ENCODE data around the gene XPNPEP2. TPM values are rescaled to one million over a fixed set of nuclear protein-coding genes. Genes with fewer than 3 reads are reported as not detected.

The XPNPEP2 gene
- total RNA-seq, 1 experiment from 2014 or later, result not detected

- Histone ChIP-seq H3K27me3 (ENCODE audit: low read length) (no peaks in the 10 kb centered on the region), H3K9me3 (ENCODE audit: low read length) (no peaks in the 10 kb centered on the region), H3K4me2 (ENCODE audit: low read length) (no peak overlapping the region), H3K4me3 (ENCODE audit: low read length) (no peak overlapping the region), H3K4me1 (ENCODE audit: insufficient read depth, low read length) (no peaks in the 10 kb centered on the region), H3K36me3 (ENCODE audit: low read depth, low read length) (no peaks in the 10 kb centered on the region), H4K20me1 (ENCODE audit: low read length) (no peaks in the 10 kb centered on the region), H3K9ac (ENCODE audit: low read length) (no peak overlapping the region), H3K79me2 (ENCODE audit: low read length) (no peaks in the 10 kb centered on the region), H3F3A (ENCODE audit: low read length, unreplicated experiment) (no peaks in the 10 kb centered on the region), H2AFZ (ENCODE audit: low read length) (no peak overlapping the region), H3K27ac (ENCODE audit: low read length) (no peak overlapping the region), H3K9me2 (replicated peaks; ENCODE audit: low read length) (no peaks in the 10 kb centered on the region)
- no peak for TF ChIP-seq EZH2phosphoT487 (IDR thresholded peaks at IDR 0.05; ENCODE audit: borderline replicate concordance, low read length)
- TF ChIP-seq, protein P1, sequence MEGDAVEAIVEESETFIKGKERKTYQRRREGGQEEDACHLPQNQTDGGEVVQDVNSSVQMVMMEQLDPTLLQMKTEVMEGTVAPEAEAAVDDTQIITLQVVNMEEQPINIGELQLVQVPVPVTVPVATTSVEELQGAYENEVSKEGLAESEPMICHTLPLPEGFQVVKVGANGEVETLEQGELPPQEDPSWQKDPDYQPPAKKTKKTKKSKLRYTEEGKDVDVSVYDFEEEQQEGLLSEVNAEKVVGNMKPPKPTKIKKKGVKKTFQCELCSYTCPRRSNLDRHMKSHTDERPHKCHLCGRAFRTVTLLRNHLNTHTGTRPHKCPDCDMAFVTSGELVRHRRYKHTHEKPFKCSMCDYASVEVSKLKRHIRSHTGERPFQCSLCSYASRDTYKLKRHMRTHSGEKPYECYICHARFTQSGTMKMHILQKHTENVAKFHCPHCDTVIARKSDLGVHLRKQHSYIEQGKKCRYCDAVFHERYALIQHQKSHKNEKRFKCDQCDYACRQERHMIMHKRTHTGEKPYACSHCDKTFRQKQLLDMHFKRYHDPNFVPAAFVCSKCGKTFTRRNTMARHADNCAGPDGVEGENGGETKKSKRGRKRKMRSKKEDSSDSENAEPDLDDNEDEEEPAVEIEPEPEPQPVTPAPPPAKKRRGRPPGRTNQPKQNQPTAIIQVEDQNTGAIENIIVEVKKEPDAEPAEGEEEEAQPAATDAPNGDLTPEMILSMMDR (conservative IDR thresholded peaks at IDR 0.05; ENCODE audit: low read depth, low read length), result no peak
- no peak for TF ChIP-seq EZH2 (IDR thresholded peaks at IDR 0.05; ENCODE audit: low read length, unreplicated experiment)
- CTCF ChIA-PET, result no interaction called here
- no TSS peak for BruUV-seq (replicated peaks)
- POLR2A ChIA-PET (ENCODE audit: unreplicated experiment), result no interaction called here
- DNase-seq, result no peak
- no peak for ATAC-seq
- intact Hi-C loops (cut with micrococcal nuclease), result no loop called here
These were observed 22.8 kb downstream of the XPNPEP2 start for GRCh38 chrX:129761596-129761995.

GRCh38 chrX:129762448-129762847 is 23.7 kb downstream of the XPNPEP2 start:
- intact Hi-C loops (cut with micrococcal nuclease), result no loop called here
- H3K9me3 ChIP-seq (ENCODE audit: low read length), result no peaks in the 10 kb centered on the region
- no peak overlapping the region for H3K4me2 ChIP-seq (ENCODE audit: low read length)
- H4K20me1 ChIP-seq (ENCODE audit: low read length), result no peaks in the 10 kb centered on the region
- BruUV-seq (replicated peaks), result no TSS peak
- TF ChIP-seq, protein P1 (conservative IDR thresholded peaks at IDR 0.05; ENCODE audit: low read depth, low read length), result no peak
- TF ChIP-seq EZH2phosphoT487 (IDR thresholded peaks at IDR 0.05; ENCODE audit: borderline replicate concordance, low read length), result no peak
- no peak for TF ChIP-seq EZH2 (IDR thresholded peaks at IDR 0.05; ENCODE audit: low read length, unreplicated experiment)
- no peak overlapping the region for H3K27ac ChIP-seq (ENCODE audit: low read length)
- CTCF ChIA-PET, result no interaction called here
- H3F3A ChIP-seq (ENCODE audit: low read length, unreplicated experiment), result no peaks in the 10 kb centered on the region
- no peaks in the 10 kb centered on the region for H3K4me1 ChIP-seq (ENCODE audit: insufficient read depth, low read length)
- no peak overlapping the region for H3K9ac ChIP-seq (ENCODE audit: low read length)
- ATAC-seq (no peak), DNase-seq (no peak)
- H3K36me3 ChIP-seq (ENCODE audit: low read depth, low read length), result no peaks in the 10 kb centered on the region
- H3K79me2 ChIP-seq (ENCODE audit: low read length), result no peaks in the 10 kb centered on the region
- no peaks in the 10 kb centered on the region for H3K27me3 ChIP-seq (ENCODE audit: low read length)
- no peak overlapping the region for H2AFZ ChIP-seq (ENCODE audit: low read length)
- no peak overlapping the region for H3K4me3 ChIP-seq (ENCODE audit: low read length)
- no peaks in the 10 kb centered on the region for H3K9me2 ChIP-seq (replicated peaks; ENCODE audit: low read length)
- POLR2A ChIA-PET (ENCODE audit: unreplicated experiment), result no interaction called here

GRCh38 chrX:129763666-129764065 is 24.9 kb downstream of the XPNPEP2 start:
- Histone ChIP-seq H3K4me1 (ENCODE audit: insufficient read depth, low read length) (no peaks in the 10 kb centered on the region), H3K36me3 (ENCODE audit: low read depth, low read length) (no peaks in the 10 kb centered on the region), H3K9me3 (ENCODE audit: low read length) (no peaks in the 10 kb centered on the region), H3K9me2 (replicated peaks; ENCODE audit: low read length) (no peaks in the 10 kb centered on the region), H3K4me2 (ENCODE audit: low read length) (no peak overlapping the region), H3K4me3 (ENCODE audit: low read length) (no peak overlapping the region), H3K27me3 (ENCODE audit: low read length) (no peaks in the 10 kb centered on the region), H3K79me2 (ENCODE audit: low read length) (no peaks in the 10 kb centered on the region), H3K27ac (ENCODE audit: low read length) (no peak overlapping the region), H4K20me1 (ENCODE audit: low read length) (no peaks in the 10 kb centered on the region), H3F3A (ENCODE audit: low read length, unreplicated experiment) (no peaks in the 10 kb centered on the region), H3K9ac (ENCODE audit: low read length) (no peak overlapping the region), H2AFZ (ENCODE audit: low read length) (no peak overlapping the region)
- POLR2A ChIA-PET (ENCODE audit: unreplicated experiment), result no interaction called here
- BruUV-seq (replicated peaks), result no TSS peak
- intact Hi-C loops (cut with micrococcal nuclease), result no loop called here
- DNase-seq, result no peak
- CTCF ChIA-PET, result no interaction called here
- no peak for TF ChIP-seq EZH2phosphoT487 (IDR thresholded peaks at IDR 0.05; ENCODE audit: borderline replicate concordance, low read length)
- TF ChIP-seq, protein P1 (conservative IDR thresholded peaks at IDR 0.05; ENCODE audit: low read depth, low read length), result no peak
- no peak for TF ChIP-seq EZH2 (IDR thresholded peaks at IDR 0.05; ENCODE audit: low read length, unreplicated experiment)
- ATAC-seq, result no peak
